ENCODE data around the gene TNPO1. TPM values are rescaled to one million over a fixed set of nuclear protein-coding genes. Genes with fewer than 3 reads are reported as not detected.

Gene TNPO1
- total and polyA plus RNA-seq, 2 of the 8 experiments (the other 6 are each of a cell fraction or from before 2014, with no cell fraction given): 38.5 to 211 TPM

DNA sequence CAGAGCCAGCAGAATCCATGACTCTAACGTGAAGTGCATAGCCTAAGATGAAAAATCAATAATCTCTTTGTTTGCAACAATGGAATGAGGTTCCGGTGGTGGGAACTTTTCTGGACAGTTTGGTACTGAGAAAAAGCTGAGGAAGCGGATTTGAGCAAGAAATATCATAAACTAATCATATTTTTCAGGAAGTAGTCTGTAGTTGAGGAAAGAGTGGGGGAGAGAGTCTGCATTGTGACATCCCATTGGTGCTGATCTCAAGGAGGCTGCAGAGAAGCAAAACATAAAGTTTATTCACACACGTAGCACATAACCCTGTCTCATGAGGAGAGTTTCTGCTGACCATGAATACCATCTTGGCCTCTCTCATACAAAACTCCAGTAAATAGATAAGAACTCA lies 123.6 kb downstream of the TNPO1 start (continued):
- TF ChIP-seq CBX8 (IDR thresholded peaks at IDR 0.05; ENCODE audit: borderline replicate concordance, low read depth, low read length) (no peak), RFX5 (IDR thresholded peaks at IDR 0.05; ENCODE audit: borderline replicate concordance, low read depth, low read length) (no peak), EZH2 (IDR thresholded peaks at IDR 0.05; ENCODE audit: low read depth, low read length, severe bottlenecking) (no peak), SP4 (IDR thresholded peaks at IDR 0.05; ENCODE audit: low read length) (no peak), SAP30 (IDR thresholded peaks at IDR 0.05; ENCODE audit: insufficient read depth, insufficient replicate concordance, low read length) (no peak), CREB1 (IDR thresholded peaks at IDR 0.05) (no peak), CEBPB (IDR thresholded peaks at IDR 0.05; ENCODE audit: low read depth, low read length) (no peak), SIRT6 (IDR thresholded peaks at IDR 0.05; ENCODE audit: low read length) (no peak)

All from H1 (cell line).